SU-DHL-6 (cell line): ENCODE results near the gene MFAP3L.

ENCODE experiments used
- CTCF ChIP-seq: fragments of 200-600 bp; sonication (generic); IDR thresholded peaks from one replicate; pipeline ENCODE4 v1.5.1; 2017; ENCODE audit warnings: antibody characterized with exemption, mild to moderate bottlenecking, low read length, moderate library complexity; ENCODE audit not compliant: insufficient read depth, poor library complexity, severe bottlenecking
- EZH2phosphoT487 ChIP-seq: fragments of 200-600 bp; sonication (generic), shearing (Covaris generic); conservative IDR thresholded peaks from 2 replicates; pipeline ENCODE4 v1.6.1; 2018; ENCODE audit warnings: mild to moderate bottlenecking, antibody characterized with exemption, low read length, moderate library complexity, mixed read lengths

- TF ChIP-seq CTCF, result no peak
- no peak for TF ChIP-seq EZH2phosphoT487
Measured at GRCh38 chr4:170049766-170050165, 23.6 kb upstream of the MFAP3L start.
